Activated CD8-positive, alpha-beta T cell treated with anti-CD3 and anti-CD28 coated beads for 36 hours (primary cell): ENCODE measurements around the gene CAPN3. TPM values are rescaled to one million over a fixed set of nuclear protein-coding genes. Genes with fewer than 3 reads are reported as not detected.

ENCODE experiments used
- ATAC-seq: fragments of 200-7000 bp; cut with Tn5 transposase; one replicate; pipeline ENCODE4 v1.10.0; 2021; ENCODE audit warnings: mild to moderate bottlenecking, moderate library complexity
- CTCF ChIA-PET: fragments of 350-600 bp; sonication (Branson Sonifier 250); formaldehyde crosslinking; loops from one replicate; lab custom pipeline; 2021; ENCODE audit warnings: antibody characterized with exemption; lab: Charles Lee
- POLR2A ChIA-PET: fragments of 350-600 bp; sonication (Branson Sonifier 250); formaldehyde crosslinking; loops from one replicate; lab custom pipeline; 2021; ENCODE audit warnings: antibody characterized with exemption; lab: Charles Lee
- DNase-seq: peaks from one replicate; pipeline ENCODE4 v3.0.0-alpha.2; 2020
- H3K27ac Mint-ChIP-seq: one replicate; pipeline ENCODE4 v1.8.0; 2021; ENCODE audit warnings: mild to moderate bottlenecking, mixed read lengths
- H3K27me3 Mint-ChIP-seq: one replicate; pipeline ENCODE4 v1.8.0; 2021; ENCODE audit warnings: mixed read lengths
- H3K36me3 Mint-ChIP-seq: one replicate; pipeline ENCODE4 v1.8.0; 2021; ENCODE audit warnings: low read depth, mixed read lengths
- H3K4me1 Mint-ChIP-seq: one replicate; pipeline ENCODE4 v1.8.0; 2021; ENCODE audit warnings: low read depth, mixed read lengths
- H3K4me3 Mint-ChIP-seq: one replicate; pipeline ENCODE4 v1.8.0; 2021; ENCODE audit warnings: mild to moderate bottlenecking, moderate library complexity, mixed read lengths
- H3K9me3 Mint-ChIP-seq: one replicate; pipeline ENCODE4 v1.8.0; 2021; ENCODE audit warnings: mixed read lengths
- intact Hi-C: fragments of 100-400 bp; cut with micrococcal nuclease; formaldehyde crosslinking; loops from one replicate; pipeline ENCODE4 v1.10.0; 2022
- total RNA-seq, 2 experiments: library from RNA; stranded (reverse); gene quantifications; one replicate each; pipeline ENCODE4 v1.2.3, GENCODE V29; 2021
- TF ChIP-seq, protein P1 (sequence below): fragments of 200-600 bp; IDR thresholded peaks from one replicate; pipeline ENCODE4 v1.8.0; 2022; ENCODE audit warnings: antibody characterized with exemption, mild to moderate bottlenecking

CAPN3 gene
- total RNA-seq, 2 experiments from 2014 or later, result 3.3 to 3.5 TPM

GRCh38 chr15:42402455-42403205, 43.3 kb downstream of the CAPN3 start:
- ChIA-PET CTCF (no interaction called here), POLR2A (no interaction called here)
- Mint-ChIP-seq H3K4me3 (peak overlapping the region; percentile 65), H3K27ac (peak overlapping the region; percentile 74), H3K4me1 (peaks cover 5% of the 10 kb centered on the region), H3K9me3 (no peaks in the 10 kb centered on the region), H3K27me3 (no peaks in the 10 kb centered on the region), H3K36me3 (no peaks in the 10 kb centered on the region)
- ATAC-seq, result peak; percentile 25
- DNase-seq, result no peak
- TF ChIP-seq, protein P1, sequence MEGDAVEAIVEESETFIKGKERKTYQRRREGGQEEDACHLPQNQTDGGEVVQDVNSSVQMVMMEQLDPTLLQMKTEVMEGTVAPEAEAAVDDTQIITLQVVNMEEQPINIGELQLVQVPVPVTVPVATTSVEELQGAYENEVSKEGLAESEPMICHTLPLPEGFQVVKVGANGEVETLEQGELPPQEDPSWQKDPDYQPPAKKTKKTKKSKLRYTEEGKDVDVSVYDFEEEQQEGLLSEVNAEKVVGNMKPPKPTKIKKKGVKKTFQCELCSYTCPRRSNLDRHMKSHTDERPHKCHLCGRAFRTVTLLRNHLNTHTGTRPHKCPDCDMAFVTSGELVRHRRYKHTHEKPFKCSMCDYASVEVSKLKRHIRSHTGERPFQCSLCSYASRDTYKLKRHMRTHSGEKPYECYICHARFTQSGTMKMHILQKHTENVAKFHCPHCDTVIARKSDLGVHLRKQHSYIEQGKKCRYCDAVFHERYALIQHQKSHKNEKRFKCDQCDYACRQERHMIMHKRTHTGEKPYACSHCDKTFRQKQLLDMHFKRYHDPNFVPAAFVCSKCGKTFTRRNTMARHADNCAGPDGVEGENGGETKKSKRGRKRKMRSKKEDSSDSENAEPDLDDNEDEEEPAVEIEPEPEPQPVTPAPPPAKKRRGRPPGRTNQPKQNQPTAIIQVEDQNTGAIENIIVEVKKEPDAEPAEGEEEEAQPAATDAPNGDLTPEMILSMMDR, result no peak
- intact Hi-C loops, result no loop called here

GRCh38 chr15:42403389-42403788, 44.1 kb downstream of the CAPN3 start:
- Mint-ChIP-seq H3K4me1 (peaks cover 5% of the 10 kb centered on the region), H3K27me3 (no peaks in the 10 kb centered on the region), H3K36me3 (no peaks in the 10 kb centered on the region), H3K9me3 (no peaks in the 10 kb centered on the region), H3K4me3 (no peak overlapping the region), H3K27ac (no peak overlapping the region)
- CTCF ChIA-PET, result no interaction called here
- DNase-seq, result no peak
- intact Hi-C loops, result no loop called here
- POLR2A ChIA-PET, result no interaction called here
- TF ChIP-seq, protein P1, result no peak
- no peak for ATAC-seq

- intact Hi-C loops, result no loop called here
- Mint-ChIP-seq H3K27ac (no peak overlapping the region), H3K36me3 (no peaks in the 10 kb centered on the region), H3K4me1 (peaks cover 5% of the 10 kb centered on the region), H3K27me3 (no peaks in the 10 kb centered on the region), H3K9me3 (no peaks in the 10 kb centered on the region), H3K4me3 (no peak overlapping the region)
- ChIA-PET POLR2A (no interaction called here), CTCF (no interaction called here)
- DNase-seq (no peak), ATAC-seq (no peak)
- TF ChIP-seq, protein P1, result no peak
Measured at GRCh38 chr15:42404461-42405235, 45.3 kb downstream of the CAPN3 start.

- POLR2A ChIA-PET, result no interaction called here
- ATAC-seq, result no peak
Measured at GRCh38 chr15:42405863-42406482, 46.7 kb downstream of the CAPN3 start.

More at GRCh38 chr15:42405863-42406482, 46.7 kb downstream of the CAPN3 start:
- peaks cover 5% of the 10 kb centered on the region for H3K4me1 Mint-ChIP-seq
- no peak for DNase-seq
- H3K27ac Mint-ChIP-seq, result no peak overlapping the region
- no peaks in the 10 kb centered on the region for H3K36me3 Mint-ChIP-seq
- TF ChIP-seq, protein P1, result no peak
- CTCF ChIA-PET, result no interaction called here
- intact Hi-C loops, result no loop called here
- no peaks in the 10 kb centered on the region for H3K9me3 Mint-ChIP-seq
- H3K4me3 Mint-ChIP-seq, result no peak overlapping the region
- no peaks in the 10 kb centered on the region for H3K27me3 Mint-ChIP-seq
